Type B pancreatic cell (in vitro differentiated cells): ENCODE results near the gene ESRP2. TPM values are rescaled to one million over a fixed set of nuclear protein-coding genes. Genes with fewer than 3 reads are reported as not detected.

Experiments
- DNase-seq: peaks from one replicate; pipeline ENCODE4 v3.0.0; 2021; ENCODE audit warnings: mixed read lengths; ENCODE audit not compliant: unreplicated experiment; ENCODE audit errors: extremely low spot score
- H3K27ac Mint-ChIP-seq: 2 replicates; pipeline ENCODE4 v1.8.0; 2021; ENCODE audit warnings: mild to moderate bottlenecking, mixed read lengths
- H3K27me3 Mint-ChIP-seq: 2 replicates; pipeline ENCODE4 v1.8.0; 2021; ENCODE audit warnings: mixed read lengths
- H3K36me3 Mint-ChIP-seq: 2 replicates; pipeline ENCODE4 v1.8.0; 2021; ENCODE audit warnings: mixed read lengths
- H3K4me1 Mint-ChIP-seq: one replicate; pipeline ENCODE4 v1.8.0; 2021; ENCODE audit warnings: mixed read lengths; ENCODE audit not compliant: unreplicated experiment
- H3K4me3 Mint-ChIP-seq: 2 replicates; pipeline ENCODE4 v1.8.0; 2021; ENCODE audit warnings: mild to moderate bottlenecking, mixed read lengths
- H3K9me3 Mint-ChIP-seq: 2 replicates; pipeline ENCODE4 v1.8.0; 2021; ENCODE audit warnings: mixed read lengths
- CTCF ChIP-seq: fragments of 200-600 bp; sonication (generic); conservative IDR thresholded peaks from 2 replicates; pipeline ENCODE4 v1.5.0; 2021; ENCODE audit warnings: antibody characterized with exemption, mild to moderate bottlenecking
- total RNA-seq: library from RNA; stranded (reverse); gene quantifications from 2 replicates; pipeline ENCODE4 v1.2.1, GENCODE V29; 2021; ENCODE audit warnings: low replicate concordance

Gene ESRP2
- total RNA-seq, 1 donor from 2014 or later: 65.6 TPM

GRCh38 chr16:68188170-68188569 lies 47.8 kb downstream of the ESRP2 start:
- Mint-ChIP-seq H3K4me1 (no peaks in the 10 kb centered on the region), H3K27ac (no peak overlapping the region), H3K9me3 (no peaks in the 10 kb centered on the region), H3K36me3 (peaks cover 32% of the 10 kb centered on the region), H3K4me3 (no peak overlapping the region), H3K27me3 (no peaks in the 10 kb centered on the region)
- TF ChIP-seq CTCF: no peak
- DNase-seq: no peak

GRCh38 chr16:68187505-68187904 lies 48.4 kb downstream of the ESRP2 start:
- no peak for TF ChIP-seq CTCF
- H3K27me3 Mint-ChIP-seq: no peaks in the 10 kb centered on the region
- H3K27ac Mint-ChIP-seq: no peak overlapping the region
- H3K4me3 Mint-ChIP-seq: no peak overlapping the region
- H3K9me3 Mint-ChIP-seq: no peaks in the 10 kb centered on the region
- H3K4me1 Mint-ChIP-seq: no peaks in the 10 kb centered on the region
- peaks cover 35% of the 10 kb centered on the region for H3K36me3 Mint-ChIP-seq
- DNase-seq: no peak

- Mint-ChIP-seq H3K9me3 (no peaks in the 10 kb centered on the region), H3K36me3 (peaks cover 38% of the 10 kb centered on the region), H3K4me1 (no peaks in the 10 kb centered on the region), H3K4me3 (no peak overlapping the region), H3K27ac (no peak overlapping the region), H3K27me3 (no peaks in the 10 kb centered on the region)
- DNase-seq: no peak
- no peak for TF ChIP-seq CTCF
Measured at GRCh38 chr16:68186877-68187276, 49.0 kb downstream of the ESRP2 start.

DNA sequence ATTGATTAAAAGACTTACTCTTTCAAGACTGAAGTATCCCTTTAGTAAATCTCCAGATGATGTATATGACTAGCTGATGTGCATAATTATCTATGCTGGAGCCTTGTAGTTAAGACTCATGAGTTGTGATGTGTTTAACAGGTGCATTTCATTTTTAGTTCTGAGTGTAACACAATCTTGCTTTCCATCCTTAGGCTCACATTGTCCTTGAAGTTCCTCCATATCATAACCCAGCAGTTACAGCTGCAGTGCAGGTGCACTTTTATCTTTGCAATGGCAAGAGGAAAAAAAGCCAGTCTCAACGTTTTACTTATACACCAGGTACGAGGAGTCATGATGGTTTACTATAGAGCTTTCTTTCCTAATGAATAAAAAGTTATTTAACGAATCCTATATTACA lies 52.9 kb downstream of the ESRP2 start:
- no peak overlapping the region for H3K27ac Mint-ChIP-seq
- no peak for DNase-seq
- H3K36me3 Mint-ChIP-seq: peaks cover 32% of the 10 kb centered on the region
- H3K4me3 Mint-ChIP-seq: no peak overlapping the region
- H3K27me3 Mint-ChIP-seq: no peaks in the 10 kb centered on the region
- H3K9me3 Mint-ChIP-seq: peaks cover 4% of the 10 kb centered on the region
- H3K4me1 Mint-ChIP-seq: no peaks in the 10 kb centered on the region
- no peak for TF ChIP-seq CTCF

DNA sequence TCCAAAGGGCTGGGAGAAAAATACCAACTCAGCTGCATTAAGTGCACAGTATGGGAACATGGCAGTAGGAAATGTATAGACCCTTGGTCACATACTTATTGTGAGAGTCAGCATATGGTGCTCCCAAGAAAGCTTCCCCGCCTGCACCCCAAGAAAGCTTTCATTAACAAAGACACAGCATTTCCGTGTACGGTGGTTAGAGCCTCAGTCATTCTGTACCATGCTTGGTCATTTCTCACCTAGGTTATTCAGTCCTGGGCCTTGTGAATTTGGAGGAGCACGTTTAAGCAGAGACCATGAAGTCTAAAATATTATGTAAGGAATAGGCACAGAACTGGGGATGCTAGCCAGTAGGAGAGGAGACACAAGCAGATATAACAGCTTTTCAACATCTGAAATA lies 56.1 kb downstream of the ESRP2 start:
- peaks cover 34% of the 10 kb centered on the region for H3K36me3 Mint-ChIP-seq
- H3K9me3 Mint-ChIP-seq: peaks cover 4% of the 10 kb centered on the region
- DNase-seq: no peak
- no peak overlapping the region for H3K27ac Mint-ChIP-seq
- no peaks in the 10 kb centered on the region for H3K27me3 Mint-ChIP-seq
- H3K4me3 Mint-ChIP-seq: no peak overlapping the region
- no peak for TF ChIP-seq CTCF
- H3K4me1 Mint-ChIP-seq: no peaks in the 10 kb centered on the region

DNA sequence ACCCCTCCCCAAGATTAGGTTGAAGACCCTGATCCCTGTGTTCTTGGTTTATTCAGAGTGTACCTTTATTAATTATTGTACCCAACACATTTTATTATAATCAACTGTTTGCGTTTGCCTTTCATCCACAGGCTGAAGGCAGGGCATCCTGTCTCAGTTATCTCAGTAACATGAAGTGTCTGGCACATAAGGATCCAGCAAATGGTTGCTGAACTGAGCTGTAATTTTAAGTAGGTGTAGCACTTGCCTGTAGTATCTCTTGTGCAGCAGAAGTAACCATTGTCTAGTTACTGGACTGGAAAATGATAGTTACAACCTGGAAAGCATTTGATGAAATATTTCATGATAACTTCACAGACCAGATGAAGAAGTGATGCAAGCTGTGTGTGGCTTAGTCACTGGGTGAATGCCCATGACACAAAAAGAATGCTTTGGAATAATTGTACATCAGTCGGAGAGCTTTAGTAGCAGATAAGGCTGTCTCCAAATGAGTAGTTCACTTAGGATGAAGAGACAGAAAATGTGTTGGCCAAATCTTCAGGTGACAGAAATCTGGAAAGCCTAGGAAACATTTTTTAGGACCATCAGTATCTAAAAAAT lies 56.6 kb downstream of the ESRP2 start:
- Mint-ChIP-seq H3K36me3 (peaks cover 33% of the 10 kb centered on the region), H3K4me3 (no peak overlapping the region), H3K27ac (no peak overlapping the region), H3K27me3 (no peaks in the 10 kb centered on the region), H3K9me3 (peaks cover 4% of the 10 kb centered on the region), H3K4me1 (no peaks in the 10 kb centered on the region)
- no peak for DNase-seq
- no peak for TF ChIP-seq CTCF
